Kidney glomerular epithelial cell (primary cell): ENCODE results near the gene LENEP.

Experiments used
- DNase-seq: peaks from one replicate; lab custom pipeline; 2025; lab: John Stamatoyannopoulos, UW

Gene LENEP

GRCh38 chr1:155010211-155010918 lies 17.0 kb downstream of the LENEP start:
- DNase-seq, result no peak

GRCh38 chr1:155011004-155011416 lies 17.6 kb downstream of the LENEP start:
- no peak for DNase-seq

GRCh38 chr1:155011437-155012025 lies 18.1 kb downstream of the LENEP start:
- no peak for DNase-seq

- no peak for DNase-seq
These were observed 18.7 kb downstream of the LENEP start for GRCh38 chr1:155012026-155012546.

GRCh38 chr1:155012776-155013602 lies 19.6 kb downstream of the LENEP start:
- no peak for DNase-seq

- DNase-seq, result no peak
These were observed 20.2 kb downstream of the LENEP start for GRCh38 chr1:155013632-155014031.

GRCh38 chr1:155014709-155015508 lies 21.5 kb downstream of the LENEP start:
- no peak for DNase-seq

- no peak for DNase-seq
These were observed 22.3 kb downstream of the LENEP start for GRCh38 chr1:155015527-155016230.

- DNase-seq, result no peak
These were observed 22.9 kb downstream of the LENEP start for GRCh38 chr1:155016231-155016831.

- DNase-seq, result peak; percentile 85
These were observed 23.9 kb downstream of the LENEP start for GRCh38 chr1:155017041-155017945.

- DNase-seq, result no peak
These were observed 24.5 kb downstream of the LENEP start for GRCh38 chr1:155017946-155018316.

GRCh38 chr1:155018617-155019348 lies 25.4 kb downstream of the LENEP start:
- no peak for DNase-seq

GRCh38 chr1:155019377-155020245 lies 26.2 kb downstream of the LENEP start:
- no peak for DNase-seq

- no peak for DNase-seq
These were observed 28.9 kb downstream of the LENEP start for GRCh38 chr1:155022136-155022926.

GRCh38 chr1:155022927-155023236 lies 29.5 kb downstream of the LENEP start:
- DNase-seq, result no peak

- no peak for DNase-seq
These were observed 30.2 kb downstream of the LENEP start for GRCh38 chr1:155023627-155024026.

GRCh38 chr1:155024315-155024714 lies 30.9 kb downstream of the LENEP start:
- DNase-seq, result no peak
